ENCODE results near the gene DNM3.

DNA sequence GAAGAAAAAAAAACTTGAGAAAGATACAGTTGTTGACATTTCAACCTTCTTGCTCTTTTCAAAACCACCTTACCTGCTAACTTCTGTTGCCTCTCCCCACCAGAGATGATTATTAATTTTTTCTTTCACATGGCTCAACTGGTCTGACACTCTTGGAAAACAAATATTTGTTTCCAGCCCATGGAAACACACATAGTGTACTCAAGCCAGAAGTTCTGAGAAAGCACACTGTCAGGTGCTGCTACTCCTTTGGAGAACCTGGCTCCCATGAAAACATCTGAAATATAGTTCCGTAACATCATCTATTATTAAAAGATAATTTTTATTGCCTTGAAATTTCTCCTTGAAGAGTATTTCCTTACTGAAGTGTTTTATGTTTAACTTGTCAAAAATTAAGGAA lies 434.2 kb downstream of the DNM3 start:
- TF ChIP-seq, protein P1, sequence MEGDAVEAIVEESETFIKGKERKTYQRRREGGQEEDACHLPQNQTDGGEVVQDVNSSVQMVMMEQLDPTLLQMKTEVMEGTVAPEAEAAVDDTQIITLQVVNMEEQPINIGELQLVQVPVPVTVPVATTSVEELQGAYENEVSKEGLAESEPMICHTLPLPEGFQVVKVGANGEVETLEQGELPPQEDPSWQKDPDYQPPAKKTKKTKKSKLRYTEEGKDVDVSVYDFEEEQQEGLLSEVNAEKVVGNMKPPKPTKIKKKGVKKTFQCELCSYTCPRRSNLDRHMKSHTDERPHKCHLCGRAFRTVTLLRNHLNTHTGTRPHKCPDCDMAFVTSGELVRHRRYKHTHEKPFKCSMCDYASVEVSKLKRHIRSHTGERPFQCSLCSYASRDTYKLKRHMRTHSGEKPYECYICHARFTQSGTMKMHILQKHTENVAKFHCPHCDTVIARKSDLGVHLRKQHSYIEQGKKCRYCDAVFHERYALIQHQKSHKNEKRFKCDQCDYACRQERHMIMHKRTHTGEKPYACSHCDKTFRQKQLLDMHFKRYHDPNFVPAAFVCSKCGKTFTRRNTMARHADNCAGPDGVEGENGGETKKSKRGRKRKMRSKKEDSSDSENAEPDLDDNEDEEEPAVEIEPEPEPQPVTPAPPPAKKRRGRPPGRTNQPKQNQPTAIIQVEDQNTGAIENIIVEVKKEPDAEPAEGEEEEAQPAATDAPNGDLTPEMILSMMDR (conservative IDR thresholded peaks at IDR 0.05; ENCODE audit: low read depth in 2 of 2): no peak
- TF ChIP-seq EZH2 (IDR thresholded peaks at IDR 0.05; ENCODE audit: low read depth, unreplicated experiment) (no peak), EZH2phosphoT487 (IDR thresholded peaks at IDR 0.05; ENCODE audit: unreplicated experiment) (no peak), POLR2AphosphoS5 (IDR thresholded peaks at IDR 0.05; ENCODE audit: low read depth) (no peak), CREB1 (CRISPR knock-in tag; IDR thresholded peaks at IDR 0.05; ENCODE audit: low read depth) (no peak), STAT1 (IDR thresholded peaks at IDR 0.05; ENCODE audit: unreplicated experiment) (no peak), JUNB (IDR thresholded peaks at IDR 0.05; ENCODE audit: unreplicated experiment) (no peak), ZNF114 (CRISPR knock-in tag; IDR thresholded peaks at IDR 0.05) (no peak), NANOG (IDR thresholded peaks at IDR 0.05; ENCODE audit: borderline replicate concordance) (no peak)
- TF ChIP-seq, protein P2, sequence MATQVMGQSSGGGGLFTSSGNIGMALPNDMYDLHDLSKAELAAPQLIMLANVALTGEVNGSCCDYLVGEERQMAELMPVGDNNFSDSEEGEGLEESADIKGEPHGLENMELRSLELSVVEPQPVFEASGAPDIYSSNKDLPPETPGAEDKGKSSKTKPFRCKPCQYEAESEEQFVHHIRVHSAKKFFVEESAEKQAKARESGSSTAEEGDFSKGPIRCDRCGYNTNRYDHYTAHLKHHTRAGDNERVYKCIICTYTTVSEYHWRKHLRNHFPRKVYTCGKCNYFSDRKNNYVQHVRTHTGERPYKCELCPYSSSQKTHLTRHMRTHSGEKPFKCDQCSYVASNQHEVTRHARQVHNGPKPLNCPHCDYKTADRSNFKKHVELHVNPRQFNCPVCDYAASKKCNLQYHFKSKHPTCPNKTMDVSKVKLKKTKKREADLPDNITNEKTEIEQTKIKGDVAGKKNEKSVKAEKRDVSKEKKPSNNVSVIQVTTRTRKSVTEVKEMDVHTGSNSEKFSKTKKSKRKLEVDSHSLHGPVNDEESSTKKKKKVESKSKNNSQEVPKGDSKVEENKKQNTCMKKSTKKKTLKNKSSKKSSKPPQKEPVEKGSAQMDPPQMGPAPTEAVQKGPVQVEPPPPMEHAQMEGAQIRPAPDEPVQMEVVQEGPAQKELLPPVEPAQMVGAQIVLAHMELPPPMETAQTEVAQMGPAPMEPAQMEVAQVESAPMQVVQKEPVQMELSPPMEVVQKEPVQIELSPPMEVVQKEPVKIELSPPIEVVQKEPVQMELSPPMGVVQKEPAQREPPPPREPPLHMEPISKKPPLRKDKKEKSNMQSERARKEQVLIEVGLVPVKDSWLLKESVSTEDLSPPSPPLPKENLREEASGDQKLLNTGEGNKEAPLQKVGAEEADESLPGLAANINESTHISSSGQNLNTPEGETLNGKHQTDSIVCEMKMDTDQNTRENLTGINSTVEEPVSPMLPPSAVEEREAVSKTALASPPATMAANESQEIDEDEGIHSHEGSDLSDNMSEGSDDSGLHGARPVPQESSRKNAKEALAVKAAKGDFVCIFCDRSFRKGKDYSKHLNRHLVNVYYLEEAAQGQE (IDR thresholded peaks at IDR 0.05; ENCODE audit: unreplicated experiment): no peak
